Thyroid gland (tissue), 4 donors: ENCODE results near the gene CDH22. TPM values are rescaled to one million over a fixed set of nuclear protein-coding genes. Genes with fewer than 3 reads are reported as not detected.

Source experiments
- DNase-seq, 2 donors: peaks; one replicate each; pipeline ENCODE4 v3.0.0-alpha.2; 2019
- H3K27ac ChIP-seq, 3 donors: fragments of 200-600 bp; sonication (generic); 1 replicate in 2 of 3; 2 replicates in 1 of 3; pipeline ENCODE4 v1.5.1; 2016 to 2019; ENCODE audit warnings: mild to moderate bottlenecking in 1 of 3, moderate library complexity in 1 of 3
- H3K27me3 ChIP-seq: fragments of 200-600 bp; sonication (generic); one replicate; pipeline ENCODE4 v1.5.1; 2019
- H3K36me3 ChIP-seq, 2 donors: fragments of 200-600 bp; sonication (generic); one replicate each; pipeline ENCODE4 v1.5.1; 2016 to 2019
- H3K4me1 ChIP-seq, 2 donors: fragments of 200-600 bp; sonication (generic); one replicate each; pipeline ENCODE4 v1.5.1; 2017 to 2019
- H3K4me3 ChIP-seq, 3 donors: fragments of 200-600 bp; sonication (generic); replicated peaks in 1 of 3; 1 replicate in 2 of 3; 2 replicates in 1 of 3; pipeline ENCODE4 v1.5.1; 2016; ENCODE audit warnings: mild to moderate bottlenecking in 1 of 3
- H3K9me3 ChIP-seq: fragments of 200-600 bp; sonication (generic); one replicate; pipeline ENCODE4 v1.5.1; 2017
- CTCF ChIP-seq, 6 experiments: fragments of 200-600 bp in 3 of 6; fragments of 450-650 bp in 3 of 6; sonication (generic) in 3 of 6; IDR thresholded peaks; one replicate each; pipeline ENCODE4 v1.5.1; 2016 to 2019; ENCODE audit warnings: antibody characterized with exemption in 6 of 6, mild to moderate bottlenecking in 2 of 6, inconsistent platforms in 1 of 6, moderate library complexity in 1 of 6
- POLR2A ChIP-seq, 2 donors: fragments of 450-650 bp; IDR thresholded peaks; one replicate each; pipeline ENCODE4 v1.6.1; 2017; ENCODE audit warnings: antibody characterized with exemption in 2 of 2, mild to moderate bottlenecking in 2 of 2, moderate library complexity in 1 of 2
- WGBS, 2 donors: methylation state at CpG; one replicate each; pipeline ENCODE4 v1.1.5; 2017; 5-methylcytosine and 5-hydroxymethylcytosine counted together
- intact Hi-C: fragments of 100-400 bp; cut with DNase I; formaldehyde crosslinking; loops from one replicate; pipeline ENCODE4 v1.15.1; 2023
- total RNA-seq, 4 donors: library from RNA; depleted of rRNA; stranded (reverse); fragments of >200 nt; gene quantifications; one replicate each; pipeline ENCODE4 v1.2.3, GENCODE V29; 2016

The CDH22 gene
- total RNA-seq, 4 donors from 2014 or later, result 0.38 to 3.0 (median 1.2) TPM

- DNase-seq, result no peak
- H3K4me1 ChIP-seq, result peaks cover 6 to 18% of the 10 kb centered on the region in 2 donors
- no peaks in the 10 kb centered on the region for H3K36me3 ChIP-seq
- H3K27ac ChIP-seq, result no peak overlapping the region
- no peak overlapping the region for H3K4me3 ChIP-seq
- no peak for TF ChIP-seq POLR2A (IDR thresholded peaks at IDR 0.05)
- TF ChIP-seq CTCF (IDR thresholded peaks at IDR 0.05), result no peak
- WGBS, 2 donors, result 68 to 76% methylated on average over 11 of the region's 11 CpGs
- no peaks in the 10 kb centered on the region for H3K9me3 ChIP-seq
- intact Hi-C loops, result no loop called here
- H3K27me3 ChIP-seq, result peaks cover 9% of the 10 kb centered on the region
Observed at GRCh38 chr20:46303176-46303956, 4.9 kb downstream of the CDH22 start.

GRCh38 chr20:46302106-46302505 is 6.2 kb downstream of the CDH22 start:
- peaks cover under 1 to 8% of the 10 kb centered on the region in 2 donors for H3K4me1 ChIP-seq

GRCh38 chr20:46300281-46300680 is 8.0 kb downstream of the CDH22 start:
- intact Hi-C loops, result no loop called here

More at GRCh38 chr20:46302106-46302505, 6.2 kb downstream of the CDH22 start:
- Histone ChIP-seq H3K36me3 (no peaks in the 10 kb centered on the region), H3K4me3 (no peak overlapping the region), H3K27me3 (peaks cover 3% of the 10 kb centered on the region), H3K27ac (no peak overlapping the region), H3K9me3 (no peaks in the 10 kb centered on the region)
- WGBS, 2 donors, result 87 to 88% methylated on average over 5 of the region's 5 CpGs
- intact Hi-C loops, result no loop called here
- no peak for DNase-seq
- no peak for TF ChIP-seq POLR2A (IDR thresholded peaks at IDR 0.05)
- no peak for TF ChIP-seq CTCF (IDR thresholded peaks at IDR 0.05)

GRCh38 chr20:46299078-46299477 is 9.2 kb downstream of the CDH22 start:
- H3K9me3 ChIP-seq, result no peaks in the 10 kb centered on the region
- DNase-seq, result no peak
- H3K36me3 ChIP-seq, result no peaks in the 10 kb centered on the region
- intact Hi-C loops, result no loop called here
- peaks cover 4% of the 10 kb centered on the region for H3K27me3 ChIP-seq
- H3K4me3 ChIP-seq, result no peak overlapping the region
- TF ChIP-seq CTCF (IDR thresholded peaks at IDR 0.05) (no peak), POLR2A (IDR thresholded peaks at IDR 0.05) (no peak)
- 42 to 55% methylated on average over 7 of the region's 7 CpGs for WGBS, 2 donors
- no peaks in the 10 kb centered on the region for H3K4me1 ChIP-seq
- H3K27ac ChIP-seq, result no peak overlapping the region

More at GRCh38 chr20:46300281-46300680, 8.0 kb downstream of the CDH22 start:
- no peaks in the 10 kb centered on the region for H3K36me3 ChIP-seq
- no peaks in the 10 kb centered on the region for H3K4me1 ChIP-seq
- no peak overlapping the region for H3K27ac ChIP-seq
- no peaks in the 10 kb centered on the region for H3K9me3 ChIP-seq
- 81 to 82% methylated on average over 12 of the region's 12 CpGs for WGBS, 2 donors
- no peak for TF ChIP-seq POLR2A (IDR thresholded peaks at IDR 0.05)
- TF ChIP-seq CTCF (IDR thresholded peaks at IDR 0.05), result no peak
- no peak for DNase-seq
- peaks cover 4% of the 10 kb centered on the region for H3K27me3 ChIP-seq
- H3K4me3 ChIP-seq, result no peak overlapping the region

GRCh38 chr20:46298374-46298773 is 9.9 kb downstream of the CDH22 start:
- H3K36me3 ChIP-seq, result no peaks in the 10 kb centered on the region

More at GRCh38 chr20:46298374-46298773, 9.9 kb downstream of the CDH22 start:
- no peak for TF ChIP-seq POLR2A (IDR thresholded peaks at IDR 0.05)
- no peak for TF ChIP-seq CTCF (IDR thresholded peaks at IDR 0.05)
- intact Hi-C loops, result no loop called here
- Histone ChIP-seq H3K27me3 (peaks cover 4% of the 10 kb centered on the region), H3K4me3 (no peak overlapping the region), H3K9me3 (no peaks in the 10 kb centered on the region), H3K27ac (no peak overlapping the region), H3K4me1 (no peaks in the 10 kb centered on the region)
- DNase-seq, result no peak
- WGBS, 2 donors, result 79 to 88% methylated on average over 3 of the region's 3 CpGs
